Heart left ventricle (tissue), 13 donors: ENCODE results near the gene CAD.

Experiments used
- CTCF ChIP-seq, 12 donors: fragments of 200-600 bp; sonication (generic) in 4 of 12; IDR thresholded peaks; one replicate each; pipeline versions ENCODE4 v1.5.0 to v1.8.0; 2018 to 2022; ENCODE audit warnings: antibody characterized with exemption in 12 of 12, mild to moderate bottlenecking in 5 of 12
- POLR2A ChIP-seq, 2 donors: fragments of 450-650 bp; IDR thresholded peaks; one replicate each; pipeline ENCODE4 v1.6.1; 2017; ENCODE audit warnings: antibody characterized with exemption in 2 of 2, mild to moderate bottlenecking in 2 of 2, moderate library complexity in 2 of 2
- donor health status: ischemic (EF 13 %, LVEDD 7.1; RV severe dilation, severe dysfunction).
- donor health status: DM: no; HTN: yes; CAD: no.
- donor health status: DM: no; HTN: no; CAD: no.
- donor health status: ischemic (EF 25% LVEDD 6.9; RV normal size, moderate dysfunction).
- donor health status: ischemic (EF 25% LVEDD 5.7; RV mildly dilated, moderate dysfunction).
- donor health status: ischemic (EF 35%, LVEDD 5.7; RV mildly dilated, moderate dysfunction).
- donor health status: nonischemic (EF 11% LVEDD 7.7; RV severe dilation, severe dysfunction).
- donor health status: DM: yes; HTN: yes; CAD: no.
- donor health status: PGD.
- donor health status: ischemic (EF 29% LVEDD 5.4; RV normal size, mild dysfunction).
- donor health status: nonischemic (EF 23%, LVEDD 6.1; RV moderate dilation, normal function).

- no peak for TF ChIP-seq POLR2A (IDR thresholded peaks at IDR 0.05)
- TF ChIP-seq CTCF (IDR thresholded peaks at IDR 0.05) = no peak
These were observed 33.1 kb upstream of the CAD start for GRCh38 chr2:27184115-27184514.
